HG03097 (cell line): ENCODE results near the gene NKX2-3.

ENCODE experiments used
- ATAC-seq: cut with Tn5 transposase; IDR thresholded peaks from one replicate; pipeline ENCODE4 v1.9.1; 2021; ENCODE audit not compliant: unreplicated experiment, low FRiP score

Gene NKX2-3

DNA sequence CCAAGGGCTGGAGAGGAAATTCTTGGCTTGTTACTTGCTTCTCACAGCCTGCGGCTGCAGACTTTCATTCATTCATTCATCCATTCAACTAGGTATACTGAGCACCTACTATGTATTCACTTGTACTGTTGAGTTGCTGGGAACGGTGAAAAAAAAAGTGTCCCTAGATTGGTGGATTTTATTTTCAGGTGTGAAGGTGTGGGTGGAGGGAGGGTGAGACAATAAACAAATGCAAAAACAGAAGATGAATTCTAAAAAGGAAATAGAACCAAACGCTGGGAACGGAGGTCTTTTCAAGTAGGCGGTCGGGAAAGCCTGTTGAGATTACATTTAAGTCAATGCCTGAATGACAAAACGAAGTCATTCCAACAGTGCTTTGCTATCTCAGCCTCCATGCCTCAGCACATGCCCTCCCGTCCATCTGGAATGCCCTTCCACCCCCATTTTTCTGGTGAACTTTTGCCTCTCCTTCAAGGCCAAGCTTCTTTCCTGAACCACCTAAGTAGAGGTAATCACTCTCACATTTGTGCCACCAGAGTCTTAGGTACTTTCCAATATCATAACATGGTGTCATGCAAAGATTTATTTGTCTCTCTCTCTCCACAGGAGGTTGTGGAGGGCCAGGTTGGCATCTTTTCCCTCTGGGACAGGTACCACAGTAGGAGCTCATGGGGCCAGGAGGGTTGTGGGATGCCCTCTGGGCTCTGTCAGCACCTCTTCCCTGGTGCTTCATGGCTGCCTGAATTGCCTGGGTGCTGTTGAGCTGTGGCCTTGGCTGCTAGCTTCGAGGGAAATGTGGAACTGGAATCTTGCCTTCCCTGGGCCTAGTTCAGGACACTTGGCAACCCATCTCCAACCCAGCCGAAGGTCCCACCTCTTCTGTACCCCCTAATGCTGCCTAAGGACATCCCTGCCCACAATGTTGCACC is 5.5 kb downstream of the NKX2-3 start:
- ATAC-seq = no peak

- no peak for ATAC-seq
These were observed 6.4 kb downstream of the NKX2-3 start for GRCh38 chr10:99539120-99539519.

- ATAC-seq = no peak
These were observed 7.1 kb downstream of the NKX2-3 start for GRCh38 chr10:99539820-99540219.

- no peak for ATAC-seq
These were observed 7.5 kb downstream of the NKX2-3 start for GRCh38 chr10:99540306-99540656.

GRCh38 chr10:99540657-99541531 is 8.2 kb downstream of the NKX2-3 start:
- no peak for ATAC-seq

DNA sequence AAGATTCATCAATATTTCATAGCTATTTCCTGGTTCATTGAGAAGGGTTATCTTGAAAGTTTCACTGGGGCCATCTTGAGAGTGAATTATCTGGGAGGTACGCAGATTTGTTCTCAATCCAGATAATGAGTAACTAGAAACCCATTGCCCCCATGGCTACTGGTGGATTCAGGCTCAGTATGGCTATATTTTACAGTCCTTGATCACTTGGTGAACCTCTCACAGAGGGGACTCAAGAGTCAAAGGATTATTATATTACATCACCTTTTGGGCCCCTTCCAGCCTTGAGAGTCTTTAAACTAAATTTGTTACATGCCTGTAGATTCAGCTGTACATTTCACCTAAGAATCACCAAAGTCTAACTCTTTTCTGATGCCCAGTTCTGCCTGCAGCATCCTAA is 11.6 kb downstream of the NKX2-3 start:
- no peak for ATAC-seq

- ATAC-seq = no peak
These were observed 15.3 kb downstream of the NKX2-3 start for GRCh38 chr10:99548041-99548530.

- no peak for ATAC-seq
These were observed 18.4 kb downstream of the NKX2-3 start for GRCh38 chr10:99551158-99551557.

GRCh38 chr10:99551616-99552015 is 18.9 kb downstream of the NKX2-3 start:
- no peak for ATAC-seq

- ATAC-seq = no peak
These were observed 22.6 kb downstream of the NKX2-3 start for GRCh38 chr10:99555371-99555770.

GRCh38 chr10:99555825-99556523 is 23.2 kb downstream of the NKX2-3 start:
- ATAC-seq = peak; percentile 93

DNA sequence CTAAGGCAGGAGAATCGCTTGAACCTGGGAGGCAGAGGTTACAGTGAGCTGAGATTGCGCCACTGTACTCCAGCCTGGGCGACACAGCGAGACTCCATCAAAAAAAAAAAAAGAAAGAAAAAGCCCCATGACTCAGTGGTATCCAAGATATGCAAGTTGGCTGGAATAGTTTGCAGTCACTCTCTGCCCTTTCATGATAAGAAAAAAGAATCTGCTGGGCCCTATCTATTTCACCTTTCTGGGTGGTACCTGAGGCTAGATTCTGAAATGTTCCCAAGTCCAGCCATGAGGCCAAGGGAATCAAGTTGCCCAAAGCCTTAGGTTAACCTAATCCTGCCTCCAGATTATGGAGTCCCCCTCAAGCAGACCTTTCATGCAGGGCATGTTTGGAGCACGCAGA is 24.3 kb downstream of the NKX2-3 start:
- ATAC-seq = no peak

GRCh38 chr10:99558708-99559107 is 26.0 kb downstream of the NKX2-3 start:
- ATAC-seq = no peak

- no peak for ATAC-seq
These were observed 27.8 kb downstream of the NKX2-3 start for GRCh38 chr10:99560277-99561126.

DNA sequence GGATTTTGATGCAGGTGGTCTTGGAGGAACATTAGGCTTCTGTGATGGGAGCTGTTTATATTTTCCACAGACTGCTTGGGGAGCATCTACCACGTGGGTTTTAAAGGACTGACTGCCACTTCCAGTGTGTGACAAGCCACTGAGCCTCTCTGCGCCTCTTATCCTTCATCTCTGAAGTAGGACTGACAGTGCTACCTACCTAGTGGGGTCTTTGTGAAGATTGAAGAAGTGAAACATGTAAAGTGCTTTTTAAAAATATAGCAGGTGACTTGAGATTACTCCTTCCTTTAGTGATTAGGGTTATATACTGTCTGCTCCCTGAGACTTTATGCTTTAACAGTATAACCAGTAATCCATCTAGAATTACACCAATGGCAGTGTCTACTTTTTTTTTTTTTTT is 29.9 kb downstream of the NKX2-3 start:
- ATAC-seq = no peak

- ATAC-seq = no peak
These were observed 31.6 kb downstream of the NKX2-3 start for GRCh38 chr10:99564361-99564760.

DNA sequence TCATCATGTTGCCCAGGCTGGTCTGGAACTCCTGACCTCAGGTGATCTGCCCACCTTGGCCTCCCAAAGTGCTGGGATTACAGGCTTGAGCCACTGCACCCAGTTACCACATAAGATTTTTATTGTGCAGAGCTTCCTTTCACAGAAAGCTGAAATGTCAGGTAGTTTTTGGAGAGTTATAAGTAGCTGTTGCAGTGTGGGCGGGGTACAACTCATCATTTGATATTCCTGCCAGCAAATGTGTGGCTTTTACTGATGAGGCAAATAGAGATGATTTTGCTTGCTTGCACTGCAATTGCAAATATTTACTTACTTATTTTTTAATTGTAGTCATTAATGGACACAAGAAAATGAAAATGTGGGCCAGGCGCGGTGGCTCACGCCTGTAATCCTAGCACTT is 32.4 kb downstream of the NKX2-3 start:
- ATAC-seq = no peak

DNA sequence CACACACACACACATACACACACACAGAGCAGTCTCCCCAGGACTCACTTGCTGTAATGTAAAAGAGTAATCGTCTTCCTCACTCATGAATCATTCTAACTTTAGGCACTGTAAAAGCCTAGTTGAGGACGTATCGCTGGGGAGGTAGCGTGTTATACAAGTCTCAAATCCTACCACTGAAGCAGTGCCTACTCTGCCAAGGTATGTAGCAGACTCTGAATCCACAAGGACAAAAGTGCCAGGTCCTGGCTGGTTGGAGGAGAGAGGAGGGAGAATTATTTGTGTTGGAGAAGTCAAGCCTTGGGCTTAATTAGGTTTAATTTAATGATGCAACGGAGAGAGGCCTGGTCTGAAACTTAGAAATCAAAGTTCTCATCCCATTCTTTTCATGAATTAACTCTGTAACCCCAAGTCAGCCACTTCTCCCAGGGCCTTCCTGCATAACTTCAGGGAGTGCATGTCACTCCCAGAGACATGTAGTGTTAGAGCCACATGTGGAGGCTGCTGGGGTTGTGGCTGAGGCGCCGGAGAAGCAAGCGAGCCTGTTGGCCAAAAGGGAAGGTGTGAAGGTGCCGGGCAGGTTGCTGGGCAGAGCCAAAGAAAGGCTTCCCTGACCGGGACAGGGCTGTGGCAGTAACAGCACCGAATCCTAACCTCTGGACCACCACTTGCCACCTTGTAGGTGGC is 36.7 kb downstream of the NKX2-3 start:
- no peak for ATAC-seq

DNA sequence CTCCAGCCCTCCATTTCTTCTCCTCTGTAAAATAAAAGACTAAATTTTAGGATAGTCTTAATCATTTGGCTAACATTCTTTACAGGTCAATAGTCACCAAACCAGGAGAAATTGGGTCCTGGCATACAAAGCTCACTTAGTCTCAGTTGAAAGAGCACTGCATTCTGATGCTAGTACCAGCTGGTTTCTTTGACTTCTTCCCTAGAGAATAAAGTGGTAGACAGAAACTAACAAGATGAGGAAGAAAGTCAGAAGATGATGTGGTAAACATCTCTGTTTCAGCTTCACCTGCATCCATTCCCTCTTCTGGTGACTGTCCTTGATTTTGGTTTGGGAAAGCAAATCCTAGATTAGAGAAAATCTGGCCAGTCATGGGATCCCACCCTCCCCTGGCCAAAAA is 37.2 kb downstream of the NKX2-3 start:
- no peak for ATAC-seq
